ENCODE results near the gene SMAP2. TPM values are rescaled to one million over a fixed set of nuclear protein-coding genes. Genes with fewer than 3 reads are reported as not detected.

SMAP2 gene
- polyA plus RNA-seq, 2 of the 4 experiments (the other 2 are of a cell fraction), result 6.4 to 7.7 TPM

GRCh38 chr1:40411294-40411693 lies 37.8 kb downstream of the SMAP2 start:
- TF ChIP-seq MYC (IDR thresholded peaks at IDR 0.05; ENCODE audit: borderline replicate concordance, low read length) (no peak), EHF (CRISPR knock-in tag; IDR thresholded peaks at IDR 0.05) (no peak), HEYL (CRISPR knock-in tag; IDR thresholded peaks at IDR 0.05) (no peak), ZFP36 (IDR thresholded peaks at IDR 0.05; ENCODE audit: borderline replicate concordance, partially characterized antibody) (no peak), FOSL2 (IDR thresholded peaks at IDR 0.05) (no peak), FOSL2 (CRISPR knock-in tag; IDR thresholded peaks at IDR 0.05) (no peak), BCL3 (IDR thresholded peaks at IDR 0.05) (no peak), CBX2 (IDR thresholded peaks at IDR 0.05; ENCODE audit: borderline replicate concordance, low read depth) (no peak), RCOR1 (IDR thresholded peaks at IDR 0.05; ENCODE audit: low read depth, low read length) (no peak), HOXB5 (CRISPR knock-in tag; IDR thresholded peaks at IDR 0.05) (no peak), ZSCAN20 (CRISPR knock-in tag; IDR thresholded peaks at IDR 0.05) (no peak), CEBPB (IDR thresholded peaks at IDR 0.05) (no peak), CBX8 (IDR thresholded peaks at IDR 0.05) (no peak), FOXS1 (CRISPR knock-in tag; IDR thresholded peaks at IDR 0.05) (no peak), MAFK (IDR thresholded peaks at IDR 0.05; ENCODE audit: partially characterized antibody) (no peak), HMGXB4 (CRISPR knock-in tag; IDR thresholded peaks at IDR 0.05; ENCODE audit: borderline replicate concordance) (no peak), E2F6 (IDR thresholded peaks at IDR 0.05; ENCODE audit: borderline replicate concordance, low read depth) (no peak), TFCP2L1 (CRISPR knock-in tag; IDR thresholded peaks at IDR 0.05) (no peak), JUN (IDR thresholded peaks at IDR 0.05) (no peak)
- TF ChIP-seq, protein P1, sequence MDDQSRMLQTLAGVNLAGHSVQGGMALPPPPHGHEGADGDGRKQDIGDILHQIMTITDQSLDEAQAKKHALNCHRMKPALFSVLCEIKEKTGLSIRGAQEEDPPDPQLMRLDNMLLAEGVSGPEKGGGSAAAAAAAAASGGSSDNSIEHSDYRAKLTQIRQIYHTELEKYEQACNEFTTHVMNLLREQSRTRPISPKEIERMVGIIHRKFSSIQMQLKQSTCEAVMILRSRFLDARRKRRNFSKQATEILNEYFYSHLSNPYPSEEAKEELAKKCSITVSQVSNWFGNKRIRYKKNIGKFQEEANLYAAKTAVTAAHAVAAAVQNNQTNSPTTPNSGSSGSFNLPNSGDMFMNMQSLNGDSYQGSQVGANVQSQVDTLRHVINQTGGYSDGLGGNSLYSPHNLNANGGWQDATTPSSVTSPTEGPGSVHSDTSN (IDR thresholded peaks at IDR 0.05), result no peak
- Histone ChIP-seq H3K4me1 (no peaks in the 10 kb centered on the region), H3K4me2 (no peak overlapping the region), H3K4me3 (no peak overlapping the region), H3K9me3 (no peaks in the 10 kb centered on the region), H3K27ac (no peak overlapping the region)
- CTCF ChIA-PET, result interaction anchor here (0.8 to 1.5 kb wide), 2 partner anchors 95 to 333 kb away, joined by 3 to 4 read pairs; no protein-coding TSS in a partner anchor
- POLR2A ChIA-PET, result no interaction called here
- DNase-seq (ENCODE audit: low read depth in 1 of 2, low spot score in 1 of 2), result no peak
- no peak for ATAC-seq
- 92% methylated on average over 5 of the region's 5 CpGs for WGBS (ENCODE audit: missing lambda C conversion rate)
- no peak for FAIRE-seq

- H3K9me3 ChIP-seq, result no peaks in the 10 kb centered on the region
- ChIA-PET POLR2A (no interaction called here), CTCF (interaction anchor here (0.8 to 1.5 kb wide), 2 partner anchors 96 to 333 kb away, joined by 3 to 4 read pairs; no protein-coding TSS in a partner anchor)
- 87% methylated on average over 2 of the region's 2 CpGs for WGBS (ENCODE audit: missing lambda C conversion rate)
- no peak overlapping the region for H3K4me3 ChIP-seq
- ATAC-seq (no peak), FAIRE-seq (no peak), DNase-seq (ENCODE audit: low read depth in 1 of 2, low spot score in 1 of 2) (no peak)
- H3K27ac ChIP-seq, result no peak overlapping the region
- no peak overlapping the region for H3K4me2 ChIP-seq
- H3K4me1 ChIP-seq, result no peaks in the 10 kb centered on the region
- no peak for TF ChIP-seq ATOH8 (CRISPR knock-in tag; IDR thresholded peaks at IDR 0.05; ENCODE audit: low read depth)
- TF ChIP-seq CHD4 (IDR thresholded peaks at IDR 0.05; ENCODE audit: borderline replicate concordance), result no peak
- no peak for TF ChIP-seq FOXS1 (CRISPR knock-in tag; IDR thresholded peaks at IDR 0.05)
- no peak for TF ChIP-seq SMC3 (IDR thresholded peaks at IDR 0.05)
- no peak for TF ChIP-seq POLR2A (IDR thresholded peaks at IDR 0.05; ENCODE audit: low read length)
- no peak for TF ChIP-seq EHMT2 (IDR thresholded peaks at IDR 0.05; ENCODE audit: low read depth)
- TF ChIP-seq NPAS2 (CRISPR knock-in tag; IDR thresholded peaks at IDR 0.05; ENCODE audit: borderline replicate concordance), result no peak
- no peak for TF ChIP-seq HOXB5 (CRISPR knock-in tag; IDR thresholded peaks at IDR 0.05)
- no peak for TF ChIP-seq JUNB (IDR thresholded peaks at IDR 0.05)
- no peak for TF ChIP-seq ESRRA (IDR thresholded peaks at IDR 0.05; ENCODE audit: borderline replicate concordance, low read length)
- TF ChIP-seq HEYL (CRISPR knock-in tag; IDR thresholded peaks at IDR 0.05), result no peak
- no peak for TF ChIP-seq BHLHE40 (IDR thresholded peaks at IDR 0.05; ENCODE audit: low read depth, low read length)
- TF ChIP-seq, protein P2, sequence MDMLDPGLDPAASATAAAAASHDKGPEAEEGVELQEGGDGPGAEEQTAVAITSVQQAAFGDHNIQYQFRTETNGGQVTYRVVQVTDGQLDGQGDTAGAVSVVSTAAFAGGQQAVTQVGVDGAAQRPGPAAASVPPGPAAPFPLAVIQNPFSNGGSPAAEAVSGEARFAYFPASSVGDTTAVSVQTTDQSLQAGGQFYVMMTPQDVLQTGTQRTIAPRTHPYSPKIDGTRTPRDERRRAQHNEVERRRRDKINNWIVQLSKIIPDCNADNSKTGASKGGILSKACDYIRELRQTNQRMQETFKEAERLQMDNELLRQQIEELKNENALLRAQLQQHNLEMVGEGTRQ (IDR thresholded peaks at IDR 0.05), result no peak
- TF ChIP-seq MYC (IDR thresholded peaks at IDR 0.05; ENCODE audit: borderline replicate concordance, low read length), result no peak
- no peak for TF ChIP-seq FOSB (CRISPR knock-in tag; IDR thresholded peaks at IDR 0.05)
- no peak for TF ChIP-seq GATA3 (IDR thresholded peaks at IDR 0.05; ENCODE audit: borderline replicate concordance)
- no peak for TF ChIP-seq ZC3H11A (IDR thresholded peaks at IDR 0.05)
- TF ChIP-seq, protein P3, sequence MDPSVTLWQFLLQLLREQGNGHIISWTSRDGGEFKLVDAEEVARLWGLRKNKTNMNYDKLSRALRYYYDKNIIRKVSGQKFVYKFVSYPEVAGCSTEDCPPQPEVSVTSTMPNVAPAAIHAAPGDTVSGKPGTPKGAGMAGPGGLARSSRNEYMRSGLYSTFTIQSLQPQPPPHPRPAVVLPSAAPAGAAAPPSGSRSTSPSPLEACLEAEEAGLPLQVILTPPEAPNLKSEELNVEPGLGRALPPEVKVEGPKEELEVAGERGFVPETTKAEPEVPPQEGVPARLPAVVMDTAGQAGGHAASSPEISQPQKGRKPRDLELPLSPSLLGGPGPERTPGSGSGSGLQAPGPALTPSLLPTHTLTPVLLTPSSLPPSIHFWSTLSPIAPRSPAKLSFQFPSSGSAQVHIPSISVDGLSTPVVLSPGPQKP (IDR thresholded peaks at IDR 0.05; ENCODE audit: low read depth, low read length), result no peak
Observed at GRCh38 chr1:40411843-40412242, 38.3 kb downstream of the SMAP2 start.

Measured in A549 (cell line).